GM18909 (cell line): Measurements from ENCODE around the gene CPSF3.

Source experiments
- ATAC-seq: cut with Tn5 transposase; IDR thresholded peaks from one replicate; pipeline ENCODE4 v1.9.1; 2021; ENCODE audit warnings: mild to moderate bottlenecking; ENCODE audit not compliant: unreplicated experiment, poor library complexity

CPSF3 gene

GRCh38 chr2:9461079-9461478, 37.6 kb downstream of the CPSF3 start:
- no peak for ATAC-seq

GRCh38 chr2:9462313-9462712, 38.9 kb downstream of the CPSF3 start:
- no peak for ATAC-seq

DNA sequence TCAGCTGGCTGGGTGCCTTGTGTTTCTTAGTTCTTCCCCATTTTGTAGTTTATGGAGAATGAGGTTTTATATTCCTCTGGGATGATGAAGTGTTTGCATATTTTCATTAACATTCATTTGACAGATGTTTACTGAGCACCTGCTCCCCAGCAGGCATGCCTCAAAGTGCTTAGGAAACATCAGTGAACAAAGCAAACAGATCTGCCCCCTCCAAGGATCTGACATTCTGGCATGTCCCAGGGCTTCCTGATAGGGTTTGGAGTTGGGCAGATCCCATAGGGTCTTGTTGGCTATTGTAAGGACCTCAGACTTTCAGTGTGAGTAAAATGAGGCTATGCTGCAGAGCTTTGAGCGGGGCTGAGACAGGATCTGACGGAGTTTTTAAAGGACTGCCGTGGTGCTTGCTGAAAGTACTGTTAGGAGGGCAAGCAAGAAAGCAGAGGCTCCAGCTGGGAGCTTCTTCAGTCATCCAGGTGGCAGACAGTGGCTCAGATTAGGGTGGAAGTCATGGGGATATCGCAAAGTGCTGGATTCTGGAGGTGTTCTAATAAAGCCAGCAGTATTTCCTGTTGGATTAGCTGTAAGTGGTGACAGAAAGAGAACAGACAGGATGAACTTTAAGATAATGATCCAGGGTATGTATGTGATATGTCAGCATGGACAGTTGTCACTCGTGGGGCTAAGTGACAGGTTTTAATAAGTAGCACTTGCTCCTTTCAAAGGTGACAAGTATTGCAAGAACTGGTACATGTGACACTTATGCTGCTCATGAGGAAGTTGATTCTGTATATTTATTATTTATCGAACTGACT, 39.6 kb downstream of the CPSF3 start:
- ATAC-seq = no peak

GRCh38 chr2:9463698-9464034, 40.2 kb downstream of the CPSF3 start:
- ATAC-seq = no peak

- ATAC-seq = no peak
Measured at GRCh38 chr2:9465170-9465569, 41.7 kb downstream of the CPSF3 start.

- ATAC-seq = no peak
Measured at GRCh38 chr2:9466147-9466683, 42.8 kb downstream of the CPSF3 start.

DNA sequence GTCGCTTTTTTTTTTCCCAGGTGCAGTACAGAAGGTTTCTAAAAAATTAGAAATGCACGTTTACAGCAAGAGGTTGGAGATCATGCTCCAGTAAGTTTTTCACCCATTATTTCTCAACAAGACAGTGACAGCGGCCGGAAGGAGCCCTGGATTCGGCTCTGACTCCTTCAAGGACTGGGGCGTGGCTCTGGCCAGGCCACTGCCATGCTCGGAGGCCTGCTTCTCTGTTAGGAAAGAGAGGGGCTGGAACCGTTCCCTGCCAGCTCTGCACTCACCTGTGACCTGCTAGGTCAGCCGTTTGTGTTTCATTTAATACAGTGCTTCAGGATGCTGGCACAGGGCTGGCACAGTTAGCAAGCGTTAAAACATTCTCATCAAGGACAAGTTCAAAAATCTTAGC, 44.2 kb downstream of the CPSF3 start:
- no peak for ATAC-seq

DNA sequence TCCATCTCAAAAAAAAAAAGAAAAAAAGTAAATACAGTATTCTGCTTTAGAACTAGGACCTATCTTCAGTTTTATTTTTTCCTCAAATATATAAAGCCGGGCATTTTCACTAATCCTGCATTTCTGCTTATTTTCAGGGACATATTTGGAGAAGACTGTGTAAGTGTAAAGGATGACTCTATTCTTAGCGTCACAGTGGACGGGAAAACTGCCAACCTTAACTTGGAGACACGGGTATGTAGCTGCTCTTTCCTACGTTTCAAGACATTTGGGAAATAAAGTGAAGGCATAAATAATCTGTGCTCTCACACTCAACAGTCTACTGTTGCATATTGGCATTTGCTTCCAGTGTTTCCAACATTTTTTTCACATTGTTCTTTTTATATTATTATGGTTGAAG, 47.8 kb downstream of the CPSF3 start:
- ATAC-seq = no peak

- no peak for ATAC-seq
Measured at GRCh38 chr2:9472511-9472910, 49.1 kb downstream of the CPSF3 start.

GRCh38 chr2:9473308-9473984, 50.0 kb downstream of the CPSF3 start:
- no peak for ATAC-seq

DNA sequence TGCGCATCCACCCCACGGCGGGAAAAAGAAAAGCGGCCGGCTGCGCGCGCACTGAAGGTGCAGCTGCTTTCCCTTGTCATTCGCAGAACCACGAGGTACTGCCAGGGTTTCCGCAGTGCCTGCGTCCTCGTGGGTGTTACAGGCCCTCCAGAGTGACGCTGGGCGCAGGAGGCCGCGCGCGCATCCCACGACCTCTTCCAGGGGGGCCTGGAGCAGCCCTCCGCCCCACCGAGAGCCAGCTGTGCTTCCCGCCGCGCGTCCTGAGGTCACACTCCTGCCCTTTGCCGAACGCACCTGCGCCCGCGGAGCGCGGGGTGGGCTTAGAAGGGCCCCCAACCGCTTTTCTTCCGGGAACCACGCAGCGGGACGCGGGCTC, 50.5 kb downstream of the CPSF3 start:
- peak; percentile 25 for ATAC-seq

- peak; percentile 76 for ATAC-seq
Measured at GRCh38 chr2:9474361-9475057, 51.1 kb downstream of the CPSF3 start, which contains the start of gene IAH1. Gene IAH1 (plus strand): TSS chr2:9474551. CDS start chr2:9474567, 16 bp downstream.

- ATAC-seq = no peak
Measured at GRCh38 chr2:9477914-9478313, 54.5 kb downstream of the CPSF3 start.

- ATAC-seq = no peak
Measured at GRCh38 chr2:9478526-9478925, 55.1 kb downstream of the CPSF3 start.

DNA sequence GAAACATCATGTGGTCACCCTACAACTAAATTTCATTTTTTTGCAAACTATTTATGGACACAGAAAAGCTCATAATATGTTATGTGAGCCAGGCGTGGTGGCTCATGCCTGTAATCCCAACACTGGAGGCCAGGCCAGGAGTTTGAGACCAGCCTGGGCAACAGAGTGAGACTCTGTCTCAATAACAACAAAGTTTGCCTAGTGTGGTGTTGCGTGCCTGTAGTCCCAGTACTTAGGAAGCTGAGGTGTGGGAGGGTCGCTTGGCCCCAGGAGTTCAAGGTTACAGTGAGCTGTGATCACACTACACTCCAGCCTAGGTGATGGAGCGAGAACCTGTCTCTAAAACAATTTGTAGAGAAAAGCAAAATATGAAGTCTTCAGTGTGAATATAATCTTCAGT, 56.7 kb downstream of the CPSF3 start:
- ATAC-seq = no peak

GRCh38 chr2:9483107-9483506, 59.7 kb downstream of the CPSF3 start:
- no peak for ATAC-seq

- no peak for ATAC-seq
Measured at GRCh38 chr2:9484533-9484932, 61.1 kb downstream of the CPSF3 start.

GRCh38 chr2:9488583-9489547, 65.4 kb downstream of the CPSF3 start:
- no peak for ATAC-seq

- ATAC-seq = no peak
Measured at GRCh38 chr2:9490789-9491188, 67.3 kb downstream of the CPSF3 start.

GRCh38 chr2:9492927-9493326, 69.5 kb downstream of the CPSF3 start:
- no peak for ATAC-seq
